ENCODE measurements around the gene B3GALT6.

Gene B3GALT6

DNA sequence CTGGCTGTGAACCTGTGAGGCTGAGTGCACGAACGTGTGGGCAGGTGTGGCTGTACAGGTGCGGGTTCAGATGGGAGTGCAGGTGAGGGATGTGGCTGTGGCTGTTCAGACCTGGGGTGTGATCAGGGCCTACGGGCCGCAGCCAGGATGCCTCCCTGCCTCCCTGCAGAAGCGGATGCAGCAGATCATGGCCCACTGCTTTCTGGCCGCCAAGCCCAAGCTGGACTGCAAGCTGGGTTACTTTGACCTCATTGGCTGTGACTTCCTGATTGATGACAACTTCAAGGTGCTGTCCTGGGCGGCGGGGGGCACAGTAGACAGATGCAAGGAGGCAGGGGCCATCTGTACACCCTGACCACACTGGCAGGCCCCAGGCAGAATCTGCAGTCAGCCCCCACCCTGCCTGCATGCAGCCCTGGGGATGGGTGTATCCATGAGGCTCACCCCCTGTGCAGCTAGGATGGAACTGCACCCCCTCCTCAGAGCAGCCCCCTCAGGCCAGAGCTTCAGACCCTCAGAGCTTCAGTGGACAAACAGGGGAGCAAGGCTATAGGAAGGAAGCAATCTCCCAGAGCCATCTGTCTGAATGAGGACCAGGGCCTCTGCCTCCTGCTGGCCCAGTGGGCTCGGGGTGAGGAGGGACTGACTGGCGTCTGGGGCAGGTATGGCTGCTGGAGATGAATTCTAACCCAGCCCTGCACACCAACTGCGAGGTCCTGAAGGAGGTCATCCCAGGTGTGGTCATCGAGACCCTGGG, 35.4 kb upstream of the B3GALT6 start:
- Histone ChIP-seq H3K9me3 (ENCODE audit: low read length) (no peaks in the 10 kb centered on the region), H3K4me3 (ENCODE audit: low read depth in 1 of 2, low read length in 2 of 2) (no peak overlapping the region), H3K4me1 (ENCODE audit: insufficient read depth, low read length) (no peaks in the 10 kb centered on the region), H3K36me3 (ENCODE audit: insufficient read depth, low read length) (no peaks in the 10 kb centered on the region), H3K27ac (ENCODE audit: low read depth, low read length) (no peak overlapping the region), H3K9ac (ENCODE audit: low read length) (no peak overlapping the region), H3K27me3 (ENCODE audit: control insufficient read depth in 1 of 2, insufficient read depth in 2 of 2, low read length in 2 of 2) (peaks cover 0 to 17% of the 10 kb centered on the region in 2 donors)

DNA sequence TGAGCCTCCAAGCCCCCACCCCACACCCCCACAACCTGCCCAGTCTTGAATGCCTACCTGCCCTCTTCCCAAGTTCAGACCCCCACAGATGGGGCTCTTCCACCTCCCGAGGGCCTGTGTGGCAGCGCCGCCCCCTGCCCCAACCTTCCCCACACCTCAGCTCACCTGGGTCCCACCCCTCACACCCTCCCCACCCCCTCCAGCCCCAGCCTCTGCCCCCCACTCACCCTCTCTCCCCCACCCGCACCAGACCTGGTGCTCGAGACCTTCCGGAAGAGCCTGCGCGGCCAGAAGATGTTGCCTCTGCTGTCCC, 34.9 kb upstream of the B3GALT6 start:
- Histone ChIP-seq H3K36me3 (ENCODE audit: insufficient read depth, low read length) (no peaks in the 10 kb centered on the region), H3K27ac (ENCODE audit: low read depth, low read length) (no peak overlapping the region)

DNA sequence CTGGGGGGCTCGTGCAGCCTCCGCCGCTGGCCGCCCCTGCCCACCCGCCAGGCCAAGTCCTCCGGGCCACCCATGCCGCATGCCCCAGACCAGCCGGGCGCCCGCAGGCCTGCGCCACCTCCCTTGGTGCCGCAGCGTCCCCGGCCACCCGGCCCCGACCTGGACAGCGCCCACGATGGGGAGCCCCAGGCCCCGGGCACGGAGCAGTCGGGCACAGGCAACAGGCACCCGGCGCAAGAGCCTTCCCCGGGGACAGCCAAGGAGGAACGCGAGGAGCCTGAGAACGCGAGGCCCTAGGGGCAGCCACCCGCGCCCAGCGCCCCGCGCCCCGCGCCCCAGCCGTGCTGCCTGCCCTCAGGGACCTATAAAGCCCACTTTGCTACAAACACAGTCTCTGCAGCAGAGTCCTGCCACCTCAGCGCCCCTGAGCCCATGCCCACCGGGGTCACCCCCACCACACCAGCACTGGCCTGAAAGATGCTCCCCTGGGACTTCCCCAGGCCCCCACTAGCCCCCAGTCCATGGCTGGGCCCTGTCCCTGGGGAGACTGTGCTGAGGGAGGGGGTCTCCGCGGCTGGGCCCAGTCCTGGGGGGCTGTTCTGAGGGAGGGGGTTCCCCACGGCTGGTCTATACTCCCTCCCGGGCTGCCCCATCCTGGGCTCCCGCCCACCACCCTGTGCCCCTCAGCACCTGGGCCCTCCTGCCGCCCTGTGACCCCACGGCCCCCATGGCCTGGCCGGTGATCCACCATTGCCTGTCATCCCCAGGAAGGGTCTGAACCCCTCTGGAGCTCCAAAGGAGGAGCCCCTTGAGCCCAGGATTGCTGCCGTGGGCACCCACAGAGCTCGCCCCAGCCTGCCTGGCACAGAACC, 34.2 kb upstream of the B3GALT6 start:
- Histone ChIP-seq H3K27ac (ENCODE audit: low read depth, low read length) (no peak overlapping the region), H3K9ac (ENCODE audit: low read length) (no peak overlapping the region), H3K9me3 (ENCODE audit: low read length) (no peaks in the 10 kb centered on the region), H3K4me1 (ENCODE audit: insufficient read depth, low read length) (no peaks in the 10 kb centered on the region), H3K36me3 (ENCODE audit: insufficient read depth, low read length) (no peaks in the 10 kb centered on the region), H3K4me3 (ENCODE audit: low read depth in 1 of 2, low read length in 2 of 2) (no peak overlapping the region), H3K27me3 (ENCODE audit: control insufficient read depth in 1 of 2, insufficient read depth in 2 of 2, low read length in 2 of 2) (peaks cover 0 to 19% of the 10 kb centered on the region in 2 donors)

More for the DNA sequence above, 34.9 kb upstream of the B3GALT6 start:
- Histone ChIP-seq H3K4me1 (ENCODE audit: insufficient read depth, low read length) (no peaks in the 10 kb centered on the region), H3K9me3 (ENCODE audit: low read length) (no peaks in the 10 kb centered on the region), H3K4me3 (ENCODE audit: low read depth in 1 of 2, low read length in 2 of 2) (no peak overlapping the region), H3K9ac (ENCODE audit: low read length) (no peak overlapping the region), H3K27me3 (ENCODE audit: control insufficient read depth in 1 of 2, insufficient read depth in 2 of 2, low read length in 2 of 2) (peaks cover 0 to 17% of the 10 kb centered on the region in 2 donors)

DNA sequence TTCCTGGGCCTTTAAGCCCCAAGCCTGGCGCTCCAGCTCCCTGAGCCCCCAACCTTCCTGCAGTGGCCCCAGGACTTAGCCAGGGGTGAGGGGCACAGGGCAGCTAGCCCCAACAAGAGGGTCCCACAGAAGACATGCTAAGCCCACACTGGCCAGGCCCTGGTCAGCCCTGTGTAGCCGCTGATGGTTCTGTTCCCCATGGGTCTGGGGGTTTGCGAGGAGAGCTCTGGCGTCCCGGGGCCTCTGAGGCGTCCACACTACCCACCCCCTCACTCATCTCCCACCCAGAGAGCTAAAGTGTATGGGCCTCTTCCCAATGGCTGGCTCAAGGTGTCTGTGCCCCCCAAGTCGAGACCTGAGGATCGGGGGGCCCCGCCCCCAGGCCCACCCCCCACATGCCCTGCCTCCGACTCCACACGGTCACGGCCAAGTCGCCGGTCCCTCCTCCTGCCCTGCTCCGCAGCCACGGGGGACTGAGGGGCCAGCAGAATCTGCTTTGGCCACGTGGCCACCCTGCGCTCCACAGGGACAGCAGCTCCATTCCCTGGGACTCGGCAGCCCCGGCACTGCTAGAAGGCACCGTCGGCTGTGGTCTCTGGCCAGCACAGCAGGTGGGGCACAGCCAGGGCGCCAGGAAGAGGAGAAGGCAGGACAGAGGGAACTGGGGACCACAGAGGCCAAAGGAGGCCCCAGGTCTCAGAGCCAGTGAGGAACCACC, 33.5 kb upstream of the B3GALT6 start:
- Histone ChIP-seq H3K4me1 (ENCODE audit: insufficient read depth, low read length) (no peaks in the 10 kb centered on the region), H3K4me3 (ENCODE audit: low read depth in 1 of 2, low read length in 2 of 2) (no peak overlapping the region), H3K9ac (ENCODE audit: low read length) (no peak overlapping the region), H3K27me3 (ENCODE audit: control insufficient read depth in 1 of 2, insufficient read depth in 2 of 2, low read length in 2 of 2) (peaks cover 0 to 27% of the 10 kb centered on the region in 2 donors), H3K36me3 (ENCODE audit: insufficient read depth, low read length) (no peaks in the 10 kb centered on the region), H3K27ac (ENCODE audit: low read depth, low read length) (no peak overlapping the region), H3K9me3 (ENCODE audit: low read length) (no peaks in the 10 kb centered on the region)

DNA sequence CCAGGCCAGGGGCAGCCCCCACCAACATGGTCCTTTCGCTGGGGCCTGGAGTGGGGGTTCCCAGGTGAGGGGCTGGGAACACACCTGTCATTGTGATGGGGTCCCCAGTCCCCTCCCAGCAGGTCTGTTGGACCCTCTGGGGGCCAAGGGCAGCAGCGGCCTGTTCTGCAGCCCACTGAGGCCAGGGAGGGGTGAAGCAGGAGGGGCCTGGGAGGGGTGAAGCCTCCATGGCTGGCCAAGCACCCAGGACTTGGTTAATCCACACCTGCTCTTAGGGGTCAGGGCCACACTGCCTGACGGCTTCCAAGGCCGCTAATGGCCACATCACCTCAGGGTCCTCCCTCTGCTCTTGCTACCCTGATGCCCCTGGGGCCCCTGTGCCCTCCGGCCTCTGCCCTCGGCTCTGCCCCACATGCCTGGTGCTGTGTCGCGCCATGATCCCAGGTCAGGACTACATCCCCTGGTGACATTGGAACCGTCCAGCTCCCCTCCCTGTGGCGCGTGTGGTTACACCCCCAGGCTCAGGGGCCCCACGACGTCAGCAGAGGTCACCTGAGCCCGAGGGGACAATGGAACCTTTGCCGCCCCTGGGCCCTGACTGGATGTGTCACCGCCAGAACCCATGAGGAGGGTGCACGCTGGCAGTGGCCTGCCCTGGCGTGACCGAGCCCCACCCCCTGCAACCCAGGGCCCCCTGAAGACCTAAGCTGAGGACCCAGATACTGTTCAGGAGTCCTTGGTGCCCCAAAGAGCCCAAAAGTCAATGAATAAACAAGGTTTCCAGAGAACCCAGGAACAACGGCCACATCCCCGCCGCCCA, 32.7 kb upstream of the B3GALT6 start:
- Histone ChIP-seq H3K4me3 (ENCODE audit: low read depth in 1 of 2, low read length in 2 of 2) (no peak overlapping the region), H3K9me3 (ENCODE audit: low read length) (no peaks in the 10 kb centered on the region), H3K4me1 (ENCODE audit: insufficient read depth, low read length) (no peaks in the 10 kb centered on the region), H3K27me3 (ENCODE audit: control insufficient read depth in 1 of 2, insufficient read depth in 2 of 2, low read length in 2 of 2) (peaks cover 0 to 28% of the 10 kb centered on the region in 2 donors), H3K27ac (ENCODE audit: low read depth, low read length) (no peak overlapping the region), H3K9ac (ENCODE audit: low read length) (no peak overlapping the region), H3K36me3 (ENCODE audit: insufficient read depth, low read length) (no peaks in the 10 kb centered on the region)

DNA sequence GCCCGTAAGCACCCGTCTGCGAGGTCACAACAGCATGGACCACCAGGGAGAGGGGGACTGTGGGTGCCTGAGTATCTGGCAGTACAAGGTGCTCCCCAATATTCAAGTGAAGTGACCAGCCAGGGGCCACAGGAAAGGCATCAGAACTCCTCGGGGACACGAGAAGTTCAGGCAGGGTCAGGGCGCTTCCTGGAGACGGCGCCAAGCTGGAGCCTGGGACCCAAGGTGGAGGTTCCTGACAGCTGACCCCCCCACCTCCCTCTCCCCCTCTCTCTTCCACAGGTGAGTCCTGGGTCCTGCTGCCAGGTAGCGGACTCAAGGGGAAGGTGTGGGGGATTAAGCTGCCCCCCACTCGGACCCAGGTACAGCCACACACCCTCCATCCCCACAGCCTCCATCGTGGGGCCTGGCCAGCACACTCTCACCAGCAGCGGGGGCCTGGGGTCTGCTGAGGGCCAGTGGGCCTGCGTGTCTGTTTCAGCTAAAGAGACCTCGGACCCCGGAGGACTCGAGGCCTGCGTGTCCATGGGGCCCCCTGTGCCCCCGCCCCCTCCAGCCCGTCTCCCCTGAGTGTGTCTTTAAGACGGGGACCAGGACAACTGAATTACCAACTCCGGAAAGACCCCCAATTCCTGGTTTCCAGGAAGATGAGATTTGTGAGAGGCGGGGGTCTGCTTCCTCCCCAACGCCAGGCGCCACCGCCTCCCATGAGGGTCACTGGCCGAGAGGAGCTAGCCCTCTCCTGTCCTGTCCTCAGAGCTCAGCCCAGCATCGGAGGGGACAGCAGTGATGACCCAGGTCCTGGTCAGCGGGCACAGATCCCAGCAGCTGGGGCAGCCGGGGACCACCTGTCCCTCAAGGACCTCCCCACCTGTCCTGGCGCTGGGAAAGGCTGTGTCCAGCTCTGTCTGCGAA, 31.8 kb upstream of the B3GALT6 start:
- Histone ChIP-seq H3K4me3 (ENCODE audit: low read depth in 1 of 2, low read length in 2 of 2) (no peak overlapping the region), H3K27ac (ENCODE audit: low read depth, low read length) (no peak overlapping the region), H3K36me3 (ENCODE audit: insufficient read depth, low read length) (no peaks in the 10 kb centered on the region), H3K4me1 (ENCODE audit: insufficient read depth, low read length) (no peaks in the 10 kb centered on the region), H3K9me3 (ENCODE audit: low read length) (no peaks in the 10 kb centered on the region), H3K27me3 (ENCODE audit: control insufficient read depth in 1 of 2, insufficient read depth in 2 of 2, low read length in 2 of 2) (peaks cover 0 to 33% of the 10 kb centered on the region in 2 donors), H3K9ac (ENCODE audit: low read length) (no peak overlapping the region)

DNA sequence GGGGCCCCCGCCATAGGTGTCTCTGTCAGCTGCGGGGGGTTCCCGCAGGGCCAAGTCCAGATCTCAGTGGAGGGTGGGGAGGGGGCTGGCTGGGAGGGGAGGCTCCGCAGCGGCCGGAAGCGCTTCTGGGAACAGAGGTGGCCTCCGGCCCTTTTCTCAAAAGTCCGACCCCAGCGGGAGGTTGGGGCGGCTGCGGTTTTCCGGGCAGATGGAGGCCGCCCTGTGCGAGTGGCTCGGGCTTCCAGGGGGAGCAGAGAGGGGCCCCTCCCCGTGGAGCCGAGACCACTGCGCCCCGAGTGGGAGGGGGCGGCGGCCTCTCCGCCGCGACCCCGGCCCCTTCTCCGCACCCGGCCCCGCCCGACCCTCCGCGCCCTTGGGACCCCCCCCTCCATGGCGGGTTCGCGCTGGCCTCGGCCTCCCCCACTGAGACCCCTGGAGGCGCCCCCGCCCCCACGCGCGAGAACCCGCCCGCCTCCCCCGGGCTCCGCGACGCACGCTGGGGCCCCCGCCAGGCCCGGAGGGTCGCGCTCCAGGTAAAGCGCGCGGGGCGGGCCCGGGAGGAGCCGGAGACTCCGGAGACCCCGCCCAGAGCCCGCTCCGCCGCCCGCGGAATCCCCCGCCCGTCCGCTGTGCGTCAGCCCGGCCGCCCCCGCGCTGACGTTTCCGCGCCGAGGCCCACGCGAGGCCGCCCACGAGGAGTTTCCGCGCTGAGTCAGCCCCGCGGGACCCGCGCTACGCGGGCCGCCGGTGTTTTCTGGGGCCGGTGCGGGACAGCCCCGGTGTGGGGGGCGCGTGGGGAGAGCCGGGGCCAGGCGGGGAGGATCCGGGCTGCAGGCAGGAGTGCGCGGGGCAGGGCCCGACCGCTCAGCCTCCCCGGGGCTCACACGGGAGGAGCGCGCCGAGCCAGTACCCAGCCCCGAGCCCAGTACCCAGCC, 30.9 kb upstream of the B3GALT6 start:
- Histone ChIP-seq H3K9ac (ENCODE audit: low read length) (no peak overlapping the region), H3K27me3 (ENCODE audit: control insufficient read depth in 1 of 2, insufficient read depth in 2 of 2, low read length in 2 of 2) (peaks cover 0 to 43% of the 10 kb centered on the region in 2 donors), H3K36me3 (ENCODE audit: insufficient read depth, low read length) (no peaks in the 10 kb centered on the region), H3K4me1 (ENCODE audit: insufficient read depth, low read length) (no peaks in the 10 kb centered on the region), H3K4me3 (ENCODE audit: low read depth in 1 of 2, low read length in 2 of 2) (no peak overlapping the region), H3K9me3 (ENCODE audit: low read length) (no peaks in the 10 kb centered on the region), H3K27ac (ENCODE audit: low read depth, low read length) (no peak overlapping the region)

DNA sequence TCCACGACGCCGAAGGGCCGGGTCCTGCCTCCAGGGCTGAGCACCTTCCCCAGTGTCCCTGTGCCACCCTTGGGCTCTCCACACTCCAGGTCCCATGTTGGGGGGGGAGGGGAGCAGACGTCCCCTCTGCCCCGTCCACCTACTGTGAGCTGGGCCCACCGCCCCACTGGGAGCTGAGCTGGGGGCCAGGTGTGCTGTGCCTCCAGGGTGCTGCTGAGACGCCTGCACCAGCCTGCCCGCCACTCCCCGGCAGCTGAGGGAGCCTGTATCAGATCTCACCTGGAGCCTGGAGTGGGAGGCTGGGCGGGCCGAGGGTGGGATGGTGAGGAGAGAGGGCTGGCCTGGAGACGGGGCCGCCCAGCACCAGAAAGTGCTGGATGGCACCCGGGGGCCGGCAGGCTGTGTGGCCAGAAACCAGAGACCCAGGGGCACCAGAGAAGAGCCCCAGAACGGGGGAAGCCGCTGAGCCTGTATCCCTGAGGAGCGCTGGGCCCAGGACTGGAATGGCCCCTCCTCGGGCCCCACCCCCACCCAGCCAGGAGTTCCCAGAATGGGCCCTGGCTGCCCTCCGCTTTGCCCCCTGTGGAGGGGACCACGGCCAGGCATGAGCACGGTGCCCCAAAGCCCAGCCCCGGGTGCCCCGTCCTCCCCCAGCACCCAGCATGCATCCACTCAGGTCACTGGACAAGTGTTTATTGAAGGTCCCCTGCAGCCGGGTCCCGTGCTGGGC, 29.0 kb upstream of the B3GALT6 start:
- H3K4me1 ChIP-seq (ENCODE audit: insufficient read depth, low read length) = no peaks in the 10 kb centered on the region
- no peak overlapping the region for H3K9ac ChIP-seq (ENCODE audit: low read length)
- no peaks in the 10 kb centered on the region for H3K36me3 ChIP-seq (ENCODE audit: insufficient read depth, low read length)
- H3K4me3 ChIP-seq (ENCODE audit: low read depth in 1 of 2, low read length in 2 of 2) = no peak overlapping the region
- H3K9me3 ChIP-seq (ENCODE audit: low read length) = no peaks in the 10 kb centered on the region
- peaks cover 9 to 60% of the 10 kb centered on the region in 2 donors for H3K27me3 ChIP-seq (ENCODE audit: control insufficient read depth in 1 of 2, insufficient read depth in 2 of 2, low read length in 2 of 2)
- H3K27ac ChIP-seq (ENCODE audit: low read depth, low read length) = no peak overlapping the region
